SJCRH30 (cell line): ENCODE results near the gene STIM2. TPM values are rescaled to one million over a fixed set of nuclear protein-coding genes. Genes with fewer than 3 reads are reported as not detected.
A peak's percentile ranks its signal among the peaks of the same experiment; 100 is the strongest.
"Not testable (repeated sequence)": the region's sequence is repeated elsewhere in the genome, so short reads cannot be mapped to it uniquely, and the experiment has no call there.

ENCODE experiments used
- DNase-seq, 2 experiments: peaks; one replicate each; pipeline ENCODE4 v3.0.0-alpha.2; 2015 to 2020
- H3K27ac ChIP-seq: fragments of 250-450 bp; sonication (Bioruptor Pico); 2 replicates; pipeline ENCODE4 v1.5.1; 2020; ENCODE audit warnings: mild to moderate bottlenecking, moderate library complexity
- H3K27me3 ChIP-seq: fragments of 250-450 bp; sonication (Bioruptor Pico); 2 replicates; pipeline ENCODE4 v1.5.1; 2020; ENCODE audit warnings: mild to moderate bottlenecking, moderate library complexity
- H3K36me3 ChIP-seq: fragments of 250-450 bp; sonication (Bioruptor Pico); 2 replicates; pipeline ENCODE4 v1.5.1; 2020; ENCODE audit warnings: mild to moderate bottlenecking, moderate library complexity
- H3K4me1 ChIP-seq: fragments of 250-450 bp; sonication (Bioruptor Pico); 2 replicates; pipeline ENCODE4 v1.5.1; 2020; ENCODE audit warnings: mild to moderate bottlenecking, moderate library complexity
- H3K4me3 ChIP-seq: fragments of 250-450 bp; sonication (Bioruptor Pico); 2 replicates; pipeline ENCODE4 v1.5.1; 2020; ENCODE audit warnings: mild to moderate bottlenecking, moderate library complexity
- H3K9me3 ChIP-seq: fragments of 250-450 bp; sonication (Bioruptor Pico); replicated peaks from 2 replicates; pipeline ENCODE4 v1.5.1; 2020; ENCODE audit warnings: mild to moderate bottlenecking, moderate library complexity
- total RNA-seq: library from RNA; depleted of rRNA; stranded (reverse); fragments of >200 nt; shearing (Covaris generic); gene quantifications from 2 replicates; pipeline ENCODE4 v1.2.3, GENCODE V29; 2014

The STIM2 gene
- total RNA-seq, 1 experiment from 2014 or later: 33.7 TPM

- Histone ChIP-seq H3K4me1 (peaks cover 4% of the 10 kb centered on the region; the same call in 1 of the 2 replicates), H3K36me3 (no peaks in the 10 kb centered on the region), H3K4me3 (no peak overlapping the region), H3K27me3 (no peaks in the 10 kb centered on the region), H3K27ac (no peak overlapping the region), H3K9me3 (0 out of 2 replicates have a peak, but pooled peaks cover 5% of the 10 kb centered on the region)
- DNase-seq: no peak
Observed at GRCh38 chr4:26824667-26825066, 36.0 kb upstream of the STIM2 start.

GRCh38 chr4:26826721-26827120 is 33.9 kb upstream of the STIM2 start:
- Histone ChIP-seq H3K9me3 (no peaks in the 10 kb centered on the region), H3K4me1 (peaks cover 5% of the 10 kb centered on the region; the same call in 1 of the 2 replicates), H3K27me3 (no peaks in the 10 kb centered on the region), H3K27ac (no peak overlapping the region), H3K4me3 (no peak overlapping the region), H3K36me3 (no peaks in the 10 kb centered on the region)
- DNase-seq: no peak

- not testable (repeated sequence) for H3K27me3 ChIP-seq, H3K36me3 ChIP-seq, DNase-seq
Observed at GRCh38 chr4:26827336-26827735, 33.3 kb upstream of the STIM2 start.

GRCh38 chr4:26827798-26828197 is 32.8 kb upstream of the STIM2 start:
- Histone ChIP-seq H3K27me3 (no peaks in the 10 kb centered on the region), H3K36me3 (no peaks in the 10 kb centered on the region), H3K9me3 (no peaks in the 10 kb centered on the region), H3K4me1 (peaks cover 8% of the 10 kb centered on the region), H3K4me3 (no peak overlapping the region), H3K27ac (no peak overlapping the region)
- DNase-seq: no peak

More at GRCh38 chr4:26827336-26827735, 33.3 kb upstream of the STIM2 start:
- H3K27ac ChIP-seq, H3K4me1 ChIP-seq, H3K4me3 ChIP-seq, H3K9me3 ChIP-seq: not testable (repeated sequence)

- no peak for DNase-seq
- Histone ChIP-seq H3K4me1 (peaks cover 8% of the 10 kb centered on the region), H3K9me3 (no peaks in the 10 kb centered on the region), H3K27ac (no peak overlapping the region), H3K4me3 (no peak overlapping the region), H3K27me3 (no peaks in the 10 kb centered on the region), H3K36me3 (no peaks in the 10 kb centered on the region)
Observed at GRCh38 chr4:26829018-26829417, 31.6 kb upstream of the STIM2 start.

GRCh38 chr4:26830033-26830432 is 30.6 kb upstream of the STIM2 start:
- H3K27me3 ChIP-seq: no peaks in the 10 kb centered on the region
- peaks cover 8% of the 10 kb centered on the region for H3K4me1 ChIP-seq
- no peaks in the 10 kb centered on the region for H3K9me3 ChIP-seq
- no peak overlapping the region for H3K4me3 ChIP-seq
- no peaks in the 10 kb centered on the region for H3K36me3 ChIP-seq
- DNase-seq: no peak
- H3K27ac ChIP-seq: no peak overlapping the region

GRCh38 chr4:26830701-26831100 is 29.9 kb upstream of the STIM2 start:
- no peaks in the 10 kb centered on the region for H3K36me3 ChIP-seq
- no peaks in the 10 kb centered on the region for H3K9me3 ChIP-seq
- no peak for DNase-seq
- H3K27ac ChIP-seq: no peak overlapping the region
- no peak overlapping the region for H3K4me3 ChIP-seq
- peaks cover 8% of the 10 kb centered on the region for H3K4me1 ChIP-seq
- no peaks in the 10 kb centered on the region for H3K27me3 ChIP-seq

GRCh38 chr4:26836539-26836938 is 24.1 kb upstream of the STIM2 start:
- H3K27ac ChIP-seq: no peak overlapping the region
- H3K27me3 ChIP-seq: no peaks in the 10 kb centered on the region
- DNase-seq: no peak
- no peaks in the 10 kb centered on the region for H3K9me3 ChIP-seq
- no peaks in the 10 kb centered on the region for H3K36me3 ChIP-seq
- no peak overlapping the region for H3K4me3 ChIP-seq
- peaks cover 19% of the 10 kb centered on the region for H3K4me1 ChIP-seq

- Histone ChIP-seq H3K4me3 (no peak overlapping the region), H3K27ac (no peak overlapping the region), H3K36me3 (no peaks in the 10 kb centered on the region), H3K9me3 (no peaks in the 10 kb centered on the region), H3K27me3 (no peaks in the 10 kb centered on the region), H3K4me1 (peaks cover 10% of the 10 kb centered on the region)
- DNase-seq: no peak
Observed at GRCh38 chr4:26837993-26838842, 22.4 kb upstream of the STIM2 start.

- DNase-seq: no peak
- Histone ChIP-seq H3K4me3 (no peak overlapping the region), H3K27ac (no peak overlapping the region), H3K4me1 (peaks cover 10% of the 10 kb centered on the region), H3K9me3 (no peaks in the 10 kb centered on the region), H3K36me3 (no peaks in the 10 kb centered on the region), H3K27me3 (no peaks in the 10 kb centered on the region)
Observed at GRCh38 chr4:26839016-26839415, 21.6 kb upstream of the STIM2 start.

- no peak overlapping the region for H3K4me3 ChIP-seq
- no peaks in the 10 kb centered on the region for H3K9me3 ChIP-seq
- no peaks in the 10 kb centered on the region for H3K36me3 ChIP-seq
- H3K27ac ChIP-seq: no peak overlapping the region
- H3K4me1 ChIP-seq: peaks cover 10% of the 10 kb centered on the region
- DNase-seq: peak; percentile 46 to 51
- H3K27me3 ChIP-seq: no peaks in the 10 kb centered on the region
Observed at GRCh38 chr4:26839534-26839951, 21.1 kb upstream of the STIM2 start.

- DNase-seq: no peak
- Histone ChIP-seq H3K4me3 (no peak overlapping the region), H3K27ac (no peak overlapping the region), H3K9me3 (no peaks in the 10 kb centered on the region; the same call in 1 of the 2 replicates), H3K36me3 (no peaks in the 10 kb centered on the region), H3K4me1 (peaks cover 10% of the 10 kb centered on the region), H3K27me3 (no peaks in the 10 kb centered on the region)
Observed at GRCh38 chr4:26840786-26841185, 19.9 kb upstream of the STIM2 start.

GRCh38 chr4:26842911-26843310 is 17.7 kb upstream of the STIM2 start:
- Histone ChIP-seq H3K4me1 (peaks cover 10% of the 10 kb centered on the region), H3K9me3 (no peaks in the 10 kb centered on the region; the same call in 1 of the 2 replicates), H3K27ac (no peak overlapping the region)

GRCh38 chr4:26850528-26850927 is 10.1 kb upstream of the STIM2 start:
- Histone ChIP-seq H3K4me1 (no peaks in the 10 kb centered on the region), H3K36me3 (no peaks in the 10 kb centered on the region), H3K4me3 (no peak overlapping the region), H3K27ac (no peak overlapping the region), H3K27me3 (no peaks in the 10 kb centered on the region), H3K9me3 (no peaks in the 10 kb centered on the region; the same call in 1 of the 2 replicates)
- no peak for DNase-seq

More at GRCh38 chr4:26842911-26843310, 17.7 kb upstream of the STIM2 start:
- Histone ChIP-seq H3K27me3 (no peaks in the 10 kb centered on the region), H3K4me3 (no peak overlapping the region), H3K36me3 (no peaks in the 10 kb centered on the region)
- no peak for DNase-seq

GRCh38 chr4:26851129-26851528 is 9.5 kb upstream of the STIM2 start:
- Histone ChIP-seq H3K27ac (no peak overlapping the region), H3K4me1 (no peaks in the 10 kb centered on the region), H3K9me3 (no peaks in the 10 kb centered on the region; the same call in 1 of the 2 replicates), H3K4me3 (no peak overlapping the region), H3K27me3 (no peaks in the 10 kb centered on the region), H3K36me3 (no peaks in the 10 kb centered on the region)
- DNase-seq: no peak

GRCh38 chr4:26854701-26855100 is 5.9 kb upstream of the STIM2 start:
- H3K4me3 ChIP-seq: no peak overlapping the region
- no peaks in the 10 kb centered on the region for H3K36me3 ChIP-seq
- no peaks in the 10 kb centered on the region for H3K27me3 ChIP-seq
- peak; percentile 40 to 64 for DNase-seq
- H3K4me1 ChIP-seq: peaks cover 10% of the 10 kb centered on the region
- H3K27ac ChIP-seq: no peak overlapping the region
- no peaks in the 10 kb centered on the region for H3K9me3 ChIP-seq
